GM20431 (cell line): ENCODE measurements around the gene DYTN.

ENCODE experiments used
- in situ Hi-C: fragments of 300-500 bp; cut with MseI, MboI; formaldehyde crosslinking; loops from one replicate; pipeline ENCODE4 v1.15.0; 2020; ENCODE audit warnings: low sequenced_read_pairs; ENCODE audit not compliant: unreplicated experiment

DYTN gene, protein sequence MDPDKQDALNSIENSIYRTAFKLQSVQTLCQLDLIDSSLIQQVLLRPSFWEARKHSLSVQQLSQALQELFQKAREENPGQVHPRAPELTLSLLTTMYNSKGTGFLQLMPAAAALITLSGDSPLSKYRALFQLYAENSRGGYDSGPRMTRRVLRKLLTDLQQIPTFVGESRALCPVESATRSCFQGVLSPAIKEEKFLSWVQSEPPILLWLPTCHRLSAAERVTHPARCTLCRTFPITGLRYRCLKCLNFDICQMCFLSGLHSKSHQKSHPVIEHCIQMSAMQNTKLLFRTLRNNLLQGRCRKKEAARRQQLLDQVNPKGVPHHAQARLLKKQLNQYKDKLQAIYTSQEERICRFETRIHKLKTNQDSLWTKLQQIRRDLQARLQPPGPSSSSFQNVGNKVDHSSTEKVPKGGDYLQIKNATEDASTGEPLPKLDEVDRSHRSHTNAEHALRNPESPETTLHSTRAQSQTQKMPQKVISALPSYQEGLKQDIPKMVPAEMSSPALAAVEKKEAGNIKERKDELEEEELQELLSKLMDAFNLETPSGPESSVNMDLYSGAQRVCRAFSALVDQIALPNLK

DNA sequence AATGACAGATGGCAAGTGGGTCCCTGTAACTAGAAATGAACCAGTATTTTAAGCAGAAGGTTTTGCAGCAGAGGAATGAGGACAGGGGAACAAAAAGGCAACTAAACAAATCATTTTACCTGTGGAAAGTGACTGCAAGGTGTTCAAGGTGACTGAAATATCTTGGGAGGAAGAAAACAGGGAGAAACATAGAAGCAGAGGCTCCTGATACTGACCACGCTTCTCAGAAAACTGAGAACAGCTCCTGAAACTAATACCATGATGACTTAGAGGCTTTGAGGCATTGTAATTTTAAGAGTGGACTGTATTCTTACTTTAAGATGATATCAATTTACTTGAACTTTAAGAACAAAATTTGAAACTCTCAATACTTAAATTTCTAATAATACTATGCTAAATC lies at the start of gene DYTN:
TSS of gene DYTN (minus strand) at position 101 of the 400 bp plus-strand sequence. CDS start 117 bp downstream, outside the sequence.
- in situ Hi-C loops = loop anchor here (25.0 kb wide), 1 partner anchor 744 kb away; no protein-coding TSS in a partner anchor

DNA sequence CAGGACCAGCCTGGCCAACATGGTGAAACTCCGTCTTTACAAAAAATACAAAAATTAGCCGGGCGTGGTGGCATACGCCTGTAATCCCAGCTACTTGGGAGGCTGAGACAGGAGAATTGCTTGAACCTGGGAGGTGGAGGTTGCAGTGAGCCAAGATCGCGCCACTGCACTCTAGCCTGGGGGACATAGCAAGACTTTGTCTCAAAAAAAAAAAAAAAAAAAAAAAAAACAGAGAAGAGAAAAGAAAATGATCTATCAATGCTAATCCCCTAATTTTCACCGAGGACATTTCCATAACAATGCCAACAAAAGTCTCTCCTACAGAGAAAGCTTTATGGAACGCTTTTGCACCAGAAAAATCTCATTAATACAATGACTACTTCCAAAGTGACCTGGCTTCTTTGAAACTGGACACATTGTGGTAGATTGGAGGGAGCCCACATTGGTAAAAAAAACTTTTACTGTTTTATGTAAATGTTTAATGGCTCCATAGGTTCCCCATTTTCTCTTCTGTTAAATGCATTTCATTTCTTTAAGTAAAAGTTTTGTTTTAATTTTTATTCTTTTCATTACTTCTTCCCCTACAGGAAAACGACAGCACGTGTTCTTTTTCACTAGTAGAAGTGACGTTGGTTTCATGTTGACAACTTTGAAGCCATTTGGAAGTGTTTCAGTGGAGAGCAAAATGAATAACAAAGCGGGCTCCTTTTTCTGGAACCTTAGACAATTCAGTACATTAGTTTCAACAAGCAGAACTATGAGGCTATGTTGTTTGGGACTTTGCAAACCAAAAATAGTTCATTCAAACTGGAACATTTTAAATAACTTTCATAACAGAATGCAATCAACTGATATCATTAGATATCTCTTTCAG lies 48.1 kb upstream of the DYTN start:
- in situ Hi-C loops = no loop called here

DNA sequence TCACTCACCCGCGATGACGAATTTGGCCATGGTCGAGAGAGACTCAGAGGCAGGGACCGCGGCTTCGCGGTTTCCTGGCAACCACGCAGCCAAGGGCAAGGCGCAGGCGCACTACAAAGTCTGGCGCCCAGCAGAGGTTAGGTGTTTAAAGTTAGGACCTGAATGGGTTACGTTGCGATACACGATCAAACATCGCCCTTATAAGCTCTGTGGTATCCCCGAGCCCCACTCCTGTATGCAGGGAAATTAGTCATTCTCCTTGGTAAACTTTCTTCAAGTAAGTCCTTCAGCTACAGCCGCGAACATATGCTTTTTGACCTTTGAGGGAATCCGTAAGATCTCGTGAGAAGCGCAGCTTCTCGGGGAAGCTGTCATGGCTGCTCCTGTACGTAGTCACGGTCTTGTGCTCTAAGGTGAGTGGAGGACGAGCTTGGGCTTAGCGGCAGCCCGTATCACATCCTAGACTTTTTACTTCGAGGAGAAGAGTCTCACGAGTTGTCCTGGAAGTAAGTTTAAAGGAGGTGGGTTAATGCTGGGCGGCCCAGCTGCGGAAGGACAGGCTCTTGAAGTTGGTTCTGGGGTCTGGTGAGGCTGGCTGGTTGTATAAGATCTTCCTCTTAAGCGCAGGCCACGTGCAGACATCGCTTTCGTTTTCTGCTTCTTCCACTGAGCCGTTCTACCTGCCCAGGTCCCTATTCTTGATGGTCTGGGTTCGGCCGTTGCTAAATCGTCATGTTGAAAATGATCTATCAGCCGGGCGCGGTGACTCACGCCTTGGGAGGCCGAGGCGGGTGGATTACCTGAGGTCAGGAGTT lies 47.3 kb upstream of the DYTN start, which contains the start of the genes FASTKD2 and MDH1B:
TSS of gene FASTKD2 (plus strand) at position 365 of the 815 bp plus-strand sequence. CDS start 1,088 bp downstream, outside the sequence.
TSS of gene MDH1B (minus strand) at position 87 of the 815 bp plus-strand sequence. CDS start at position 30, 57 bp downstream.
- in situ Hi-C loops = no loop called here

DNA sequence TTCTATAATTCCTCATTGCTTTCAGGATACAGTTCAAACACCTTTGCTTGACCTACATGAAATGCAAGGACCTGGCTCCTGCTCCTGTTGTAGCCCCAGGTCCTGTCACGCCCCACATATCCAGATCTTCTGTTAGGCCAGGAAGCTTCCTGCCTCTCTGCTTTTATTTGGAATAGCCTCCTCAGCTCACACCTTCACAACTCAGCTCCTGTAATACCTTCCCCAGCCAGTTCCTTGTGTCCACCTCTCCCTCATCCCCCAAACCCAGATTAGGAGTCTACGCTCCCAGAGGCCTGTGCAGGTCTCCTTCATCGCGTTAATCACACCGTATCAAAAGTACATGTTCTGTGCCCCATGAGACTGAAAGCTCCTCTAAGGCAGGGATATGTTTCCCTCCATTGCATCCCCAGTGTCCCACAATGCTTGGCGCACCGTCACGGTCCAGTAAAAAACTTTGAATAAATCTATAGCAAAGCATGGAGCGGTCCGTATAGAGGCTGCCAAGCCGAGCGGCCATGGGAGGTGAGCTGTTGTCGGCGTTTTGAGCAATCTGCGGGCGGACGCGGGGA lies 46.6 kb upstream of the DYTN start:
- in situ Hi-C loops = no loop called here

DNA sequence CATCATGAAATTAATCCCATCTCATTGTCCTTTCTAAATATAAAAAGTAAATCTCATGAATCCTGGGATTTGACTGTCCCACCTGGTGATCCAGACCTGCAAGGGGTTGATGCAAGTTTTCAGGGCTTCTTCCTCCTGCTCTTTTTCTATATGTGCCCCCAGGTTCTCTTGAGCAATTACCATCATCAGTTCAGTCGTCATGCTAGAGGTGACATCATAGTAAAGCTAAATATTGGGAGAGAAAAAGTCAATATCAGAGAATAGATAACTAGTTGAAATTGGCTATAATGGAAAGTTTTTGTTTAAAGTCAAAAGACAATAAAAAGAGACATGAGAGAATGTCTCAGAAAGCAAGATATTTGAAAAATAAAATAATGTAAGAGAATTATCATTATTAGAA lies 38.6 kb upstream of the DYTN start:
- in situ Hi-C loops = no loop called here

DNA sequence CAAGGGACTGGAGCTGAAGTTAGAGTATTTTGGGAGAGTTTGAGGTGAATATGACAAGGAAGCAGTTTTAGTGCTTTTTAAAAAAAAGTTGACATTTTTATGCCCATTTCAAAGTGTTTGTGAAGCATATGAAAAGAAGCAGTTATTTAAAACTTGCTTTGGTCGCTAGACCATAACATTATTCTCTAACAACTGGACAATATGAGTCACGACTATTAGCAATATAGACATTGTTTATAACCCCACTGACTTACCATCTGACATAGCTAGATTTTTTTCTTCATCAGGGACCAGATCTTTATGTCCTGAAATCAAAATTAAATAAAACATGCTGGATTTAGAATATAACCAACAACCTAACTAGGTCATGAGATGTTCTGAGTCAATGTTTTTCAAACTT lies 22.6 kb upstream of the DYTN start:
- in situ Hi-C loops = no loop called here

DNA sequence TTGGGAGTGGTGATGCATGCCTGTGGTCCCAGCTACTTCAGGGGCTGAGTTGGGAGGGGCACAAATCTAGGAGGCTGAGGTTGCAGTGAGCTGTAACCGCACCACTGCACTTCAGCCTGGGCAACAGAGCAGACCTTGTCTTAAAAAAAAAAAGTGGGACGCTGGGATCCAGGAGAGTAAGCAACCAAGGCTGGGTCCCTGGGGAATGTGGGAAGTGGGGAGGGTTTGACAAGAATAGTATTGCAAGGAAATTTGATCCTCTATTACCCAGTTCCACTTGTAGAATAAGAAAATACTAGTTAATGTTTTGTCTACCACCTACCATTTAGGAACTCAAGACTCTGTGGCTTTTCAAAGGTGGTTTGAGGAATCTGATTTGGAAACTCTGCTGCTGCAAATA lies 21.1 kb upstream of the DYTN start:
- in situ Hi-C loops = no loop called here

DNA sequence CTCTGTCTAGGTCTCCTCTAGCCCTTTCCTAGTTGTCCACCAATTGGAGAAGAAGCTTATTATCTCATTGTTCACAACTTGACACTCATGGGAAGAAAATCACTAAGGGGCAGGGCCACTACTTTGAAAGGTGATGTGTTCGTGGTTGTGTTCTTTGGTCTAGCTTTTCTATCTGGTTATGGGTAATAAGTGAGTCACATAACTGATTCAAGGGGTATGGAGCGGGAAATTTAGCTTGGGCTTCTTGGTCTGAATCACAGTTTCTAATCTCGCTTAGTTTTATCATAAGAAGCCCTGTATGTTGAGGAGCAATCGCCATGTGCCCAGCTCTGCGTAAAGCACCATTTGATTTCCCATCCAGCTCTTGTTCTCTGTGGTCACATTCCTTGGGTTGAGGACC lies 18.7 kb upstream of the DYTN start:
- in situ Hi-C loops = no loop called here

DNA sequence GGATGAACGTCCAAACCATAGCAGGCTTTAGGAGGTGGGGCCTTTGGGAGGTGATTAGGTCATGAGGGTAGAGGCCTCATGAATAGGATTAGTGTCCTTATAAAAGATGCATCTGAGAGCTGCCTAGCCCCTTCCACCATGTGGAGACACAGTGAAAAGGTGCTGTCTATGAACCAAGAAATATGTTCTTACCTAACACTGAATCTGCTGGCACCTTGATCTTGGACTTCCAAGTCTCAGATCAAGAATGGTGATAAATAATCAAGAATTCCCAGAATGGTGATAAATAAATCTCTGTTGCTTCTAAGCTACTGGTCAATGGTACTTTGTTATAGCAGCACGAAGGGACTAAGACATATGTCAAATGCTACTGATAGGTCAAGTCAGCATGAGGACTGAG lies 15.1 kb upstream of the DYTN start:
- in situ Hi-C loops = no loop called here

DNA sequence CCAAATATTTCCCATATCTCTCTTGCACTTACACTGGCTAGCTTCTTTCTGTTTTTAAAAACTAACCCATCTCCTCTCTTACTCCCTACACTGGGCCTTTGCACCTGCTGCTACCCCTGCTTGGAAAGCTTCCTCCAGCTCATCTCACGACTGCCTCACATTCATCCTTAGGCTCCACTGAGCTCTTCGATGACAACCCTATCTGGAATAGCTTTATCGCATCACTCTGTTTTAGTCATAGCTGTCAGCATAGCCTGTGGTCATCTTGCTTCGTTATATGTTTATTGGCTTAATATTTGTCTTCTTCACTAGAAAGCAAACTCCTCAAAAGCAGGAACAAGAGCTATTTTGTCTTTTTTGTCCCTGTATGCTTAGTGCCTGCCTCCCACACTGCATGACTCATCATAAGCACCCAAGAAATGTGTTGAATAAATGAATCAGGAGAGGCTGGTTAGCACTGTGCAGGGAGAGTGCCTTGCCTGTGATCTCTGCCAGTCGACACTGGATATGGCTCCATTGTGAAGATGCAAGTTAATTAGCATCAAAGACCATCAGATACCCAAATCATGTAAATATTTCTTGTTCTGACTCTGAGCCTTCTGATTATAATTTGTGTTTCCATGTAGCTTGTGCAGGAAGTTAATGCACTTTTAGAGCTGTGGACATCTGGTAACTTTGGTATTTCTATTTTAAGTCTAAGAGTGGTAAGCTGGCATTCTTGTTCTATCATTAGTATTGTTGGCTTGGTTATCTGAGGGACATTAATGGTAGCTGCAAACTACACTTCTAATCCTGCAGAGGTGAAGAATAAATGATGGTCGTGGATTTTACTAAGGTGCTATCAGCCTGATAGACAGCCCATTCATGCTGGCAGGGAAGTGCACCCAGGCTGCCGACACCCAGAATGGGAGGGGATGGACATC lies 10.3 kb upstream of the DYTN start:
- in situ Hi-C loops = no loop called here

DNA sequence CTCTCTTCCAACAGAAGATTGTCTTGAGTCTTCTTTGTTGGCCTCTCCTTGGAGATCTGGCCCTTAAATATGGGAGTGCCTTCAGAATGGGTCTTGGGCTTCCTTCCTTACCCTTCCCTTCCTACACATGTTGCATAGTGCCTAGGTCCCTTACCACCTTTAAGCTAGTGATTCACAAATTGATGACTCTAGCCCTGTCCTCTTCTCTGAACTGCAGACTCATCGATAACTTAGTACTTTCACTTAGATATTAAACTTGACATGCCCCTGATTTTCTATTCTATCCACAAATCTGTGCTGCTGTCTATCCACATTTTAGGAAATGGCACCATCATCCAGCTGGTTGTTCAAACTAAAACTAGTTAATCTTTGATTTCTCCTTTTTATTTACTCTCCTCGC lies 9.1 kb upstream of the DYTN start:
- in situ Hi-C loops = no loop called here

DNA sequence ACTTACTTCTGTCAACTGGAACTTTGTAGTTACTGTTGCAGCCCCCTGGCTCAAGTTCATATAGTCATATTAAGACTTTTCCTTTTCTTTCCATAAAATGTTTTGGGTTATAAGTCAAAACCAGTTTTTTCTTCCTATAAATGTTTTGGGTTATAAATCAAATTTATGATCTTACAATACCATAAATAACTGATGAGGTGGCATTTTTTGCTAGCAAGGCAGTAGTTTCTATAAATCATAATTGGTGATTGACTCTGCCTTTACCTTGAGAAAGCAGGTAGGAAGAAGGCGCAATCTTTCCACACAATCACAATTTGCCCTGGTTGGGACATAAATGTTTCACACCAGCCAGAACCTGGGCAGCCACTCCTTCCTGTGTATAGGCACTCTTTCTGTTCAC lies 5.1 kb upstream of the DYTN start:
- in situ Hi-C loops = loop anchor here (25.0 kb wide), 1 partner anchor 739 kb away; no protein-coding TSS in a partner anchor

DNA sequence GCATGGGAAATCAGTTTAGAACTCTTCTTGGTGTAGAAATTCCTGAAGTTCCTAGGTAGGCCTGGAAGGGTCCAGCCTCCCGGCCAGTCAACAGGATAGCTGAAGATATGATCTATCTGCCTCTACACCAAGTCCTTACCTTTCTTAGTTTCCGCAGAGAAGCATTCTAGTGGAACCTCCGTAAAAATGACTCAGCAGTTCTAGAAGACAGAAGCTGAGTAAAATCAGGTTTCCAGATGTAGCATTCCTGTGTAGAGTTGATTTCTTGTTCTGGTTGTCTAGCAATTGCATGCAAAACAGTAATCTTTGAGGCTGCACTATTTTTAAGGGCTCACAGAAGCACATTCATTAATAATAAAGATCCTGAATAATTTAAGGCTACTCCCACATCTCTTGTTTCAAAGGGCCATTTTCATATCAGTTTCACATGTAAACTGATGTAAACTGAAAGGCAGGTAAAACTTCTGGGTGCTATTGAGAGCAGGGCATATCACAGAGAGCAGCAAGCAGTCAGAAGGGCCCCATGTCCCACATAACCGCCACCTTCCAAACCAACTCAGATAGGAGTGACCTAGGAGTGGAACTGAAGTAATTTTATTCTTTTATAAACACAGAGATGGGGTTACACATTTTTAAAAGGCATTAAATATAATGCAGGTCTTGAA lies 3.2 kb upstream of the DYTN start:
- in situ Hi-C loops = loop anchor here (25.0 kb wide), 1 partner anchor 741 kb away; no protein-coding TSS in a partner anchor

DNA sequence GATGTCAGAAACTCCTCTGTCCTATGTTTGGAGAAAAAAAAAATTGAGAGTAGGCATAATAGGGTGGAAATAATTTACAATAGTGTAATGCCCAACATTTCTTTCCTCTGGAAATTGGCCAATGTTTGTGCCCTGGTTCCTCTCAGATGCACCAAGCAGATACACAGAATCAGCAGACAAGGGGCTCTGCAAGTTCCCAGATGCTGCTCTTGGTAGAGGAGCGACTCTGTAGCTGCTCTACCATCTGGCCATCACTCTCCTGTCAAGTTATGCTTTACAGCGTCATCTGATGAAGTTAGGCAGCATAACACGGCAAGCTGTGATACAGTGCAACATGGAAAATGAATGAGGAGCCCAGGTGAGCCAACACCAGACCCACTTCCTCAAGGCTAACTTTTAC lies 1.6 kb downstream of the DYTN start:
- in situ Hi-C loops = loop anchor here (25.0 kb wide), 1 partner anchor 746 kb away; no protein-coding TSS in a partner anchor

DNA sequence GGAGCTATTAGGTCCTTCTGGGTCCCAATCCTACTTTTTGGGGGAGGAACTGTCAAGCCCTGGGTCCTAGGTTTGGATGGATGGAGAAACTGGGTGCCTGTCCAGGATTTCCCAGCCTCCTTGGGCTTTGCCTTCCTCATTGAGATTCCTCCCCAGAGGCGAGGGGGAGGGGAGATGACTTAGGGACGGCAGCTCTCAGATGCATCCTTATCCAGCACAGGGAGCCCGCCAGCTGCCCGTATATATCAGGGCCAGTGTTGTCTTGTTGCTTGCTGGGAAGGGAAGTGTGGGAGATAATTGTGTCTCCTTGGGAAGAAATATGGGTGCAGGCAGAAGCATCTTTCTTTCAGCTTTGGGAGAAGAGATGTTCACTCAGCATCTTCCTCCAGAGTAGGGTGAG lies 3.0 kb downstream of the DYTN start:
- in situ Hi-C loops = loop anchor here (25.0 kb wide), 1 partner anchor 747 kb away; no protein-coding TSS in a partner anchor

DNA sequence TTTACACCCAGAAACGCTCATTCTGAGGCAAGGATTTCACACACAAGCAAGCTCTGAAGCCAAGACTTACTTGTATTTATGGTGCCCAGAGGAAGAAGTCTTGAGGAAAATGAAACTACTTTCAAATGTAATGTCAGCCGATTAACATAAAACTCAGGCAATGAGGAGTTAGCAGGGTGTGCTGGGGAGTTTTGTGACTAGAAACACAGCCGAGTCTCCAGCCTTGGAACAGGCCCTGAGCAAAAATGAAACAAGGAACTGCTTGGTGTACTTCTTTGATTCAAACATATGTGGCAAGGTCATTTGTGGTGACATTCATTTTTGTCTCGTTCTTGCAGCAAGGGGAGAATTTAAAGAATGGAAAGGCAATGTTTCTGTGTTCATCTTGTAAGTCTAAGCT lies 4.5 kb downstream of the DYTN start:
- in situ Hi-C loops = loop anchor here (25.0 kb wide), 1 partner anchor 749 kb away; no protein-coding TSS in a partner anchor

DNA sequence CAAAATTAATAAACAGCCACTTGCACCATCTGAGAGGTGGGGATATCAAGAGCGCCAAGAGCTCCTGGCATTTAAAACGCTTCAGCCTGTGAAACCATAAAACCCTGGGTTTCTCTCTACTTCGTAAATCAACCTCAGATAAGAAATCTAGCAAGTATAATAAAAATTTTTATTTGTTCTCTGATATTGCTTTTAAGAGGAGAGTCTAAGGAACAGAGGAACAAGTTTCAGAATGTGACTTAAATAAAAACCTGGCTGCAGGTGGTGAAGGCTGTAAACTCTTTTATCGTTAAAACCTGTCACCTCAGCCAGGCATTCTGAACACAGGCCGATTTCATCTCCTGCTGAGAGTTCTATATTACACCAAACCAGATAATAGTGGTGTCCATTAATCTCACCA lies 9.9 kb downstream of the DYTN start:
- in situ Hi-C loops = loop anchor here (25.0 kb wide), 1 partner anchor 754 kb away; no protein-coding TSS in a partner anchor
